ENCODE measurements around the gene XPC. TPM values are rescaled to one million over a fixed set of nuclear protein-coding genes. Genes with fewer than 3 reads are reported as not detected.

Gene XPC
- total RNA-seq, 4 donors from 2014 or later = 14.4 to 47.9 (median 30.0) TPM

- no peak for TF ChIP-seq POLR2A (IDR thresholded peaks at IDR 0.05)
- TF ChIP-seq, protein P1, sequence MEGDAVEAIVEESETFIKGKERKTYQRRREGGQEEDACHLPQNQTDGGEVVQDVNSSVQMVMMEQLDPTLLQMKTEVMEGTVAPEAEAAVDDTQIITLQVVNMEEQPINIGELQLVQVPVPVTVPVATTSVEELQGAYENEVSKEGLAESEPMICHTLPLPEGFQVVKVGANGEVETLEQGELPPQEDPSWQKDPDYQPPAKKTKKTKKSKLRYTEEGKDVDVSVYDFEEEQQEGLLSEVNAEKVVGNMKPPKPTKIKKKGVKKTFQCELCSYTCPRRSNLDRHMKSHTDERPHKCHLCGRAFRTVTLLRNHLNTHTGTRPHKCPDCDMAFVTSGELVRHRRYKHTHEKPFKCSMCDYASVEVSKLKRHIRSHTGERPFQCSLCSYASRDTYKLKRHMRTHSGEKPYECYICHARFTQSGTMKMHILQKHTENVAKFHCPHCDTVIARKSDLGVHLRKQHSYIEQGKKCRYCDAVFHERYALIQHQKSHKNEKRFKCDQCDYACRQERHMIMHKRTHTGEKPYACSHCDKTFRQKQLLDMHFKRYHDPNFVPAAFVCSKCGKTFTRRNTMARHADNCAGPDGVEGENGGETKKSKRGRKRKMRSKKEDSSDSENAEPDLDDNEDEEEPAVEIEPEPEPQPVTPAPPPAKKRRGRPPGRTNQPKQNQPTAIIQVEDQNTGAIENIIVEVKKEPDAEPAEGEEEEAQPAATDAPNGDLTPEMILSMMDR (IDR thresholded peaks at IDR 0.05) = no peak
These were observed 28.3 kb downstream of the XPC start for GRCh38 chr3:14150078-14150477.

GRCh38 chr3:14148041-14148985, 30.1 kb downstream of the XPC start:
- TF ChIP-seq POLR2A (IDR thresholded peaks at IDR 0.05) = no peak
- TF ChIP-seq, protein P1 (IDR thresholded peaks at IDR 0.05) = peak in 1 of 6 experiments; percentile 26
- DNase-seq = no peak
- no peak overlapping the region for H3K4me3 ChIP-seq
- H3K27me3 ChIP-seq = no peaks in the 10 kb centered on the region
- peak overlapping the region in 2 of 4 donors; percentile 43 to 88 for H3K27ac ChIP-seq
- H3K36me3 ChIP-seq = peaks cover 6 to 79% (median 9%) of the 10 kb centered on the region in 3 donors
- peaks cover 21 to 43% (median 33%) of the 10 kb centered on the region in 3 donors for H3K4me1 ChIP-seq
- WGBS, 2 donors = 67 to 95% methylated on average over 4 to 9 of the region's 28 CpGs
- intact Hi-C loops (cut with DNase I) = no loop called here
- no peaks in the 10 kb centered on the region for H3K9me3 ChIP-seq

More at GRCh38 chr3:14150078-14150477, 28.3 kb downstream of the XPC start:
- no peaks in the 10 kb centered on the region for H3K9me3 ChIP-seq
- intact Hi-C loops (cut with DNase I) = no loop called here
- peaks cover 6 to 96% (median 9%) of the 10 kb centered on the region in 3 donors for H3K36me3 ChIP-seq
- H3K4me3 ChIP-seq = no peak overlapping the region
- no peak overlapping the region for H3K27ac ChIP-seq
- H3K27me3 ChIP-seq = no peaks in the 10 kb centered on the region
- peaks cover 11 to 25% (median 18%) of the 10 kb centered on the region in 3 donors for H3K4me1 ChIP-seq
- no peak for DNase-seq
- WGBS, 2 donors = 97 to 100% methylated on average over 6 to 9 of the region's 9 CpGs

GRCh38 chr3:14147617-14148016, 30.8 kb downstream of the XPC start:
- no peak for DNase-seq
- Histone ChIP-seq H3K27me3 (no peaks in the 10 kb centered on the region), H3K36me3 (peaks cover 6 to 78% (median 9%) of the 10 kb centered on the region in 3 donors), H3K4me3 (no peak overlapping the region), H3K4me1 (peaks cover 21 to 50% (median 40%) of the 10 kb centered on the region in 3 donors), H3K27ac (peak overlapping the region in 2 of 4 donors; percentile 43 to 88), H3K9me3 (no peaks in the 10 kb centered on the region)
- WGBS, 2 donors = 79 to 87% methylated on average over 12 of the region's 12 CpGs
- TF ChIP-seq, protein P1 (IDR thresholded peaks at IDR 0.05) = no peak
- no peak for TF ChIP-seq POLR2A (IDR thresholded peaks at IDR 0.05)
- intact Hi-C loops (cut with DNase I) = no loop called here

DNA sequence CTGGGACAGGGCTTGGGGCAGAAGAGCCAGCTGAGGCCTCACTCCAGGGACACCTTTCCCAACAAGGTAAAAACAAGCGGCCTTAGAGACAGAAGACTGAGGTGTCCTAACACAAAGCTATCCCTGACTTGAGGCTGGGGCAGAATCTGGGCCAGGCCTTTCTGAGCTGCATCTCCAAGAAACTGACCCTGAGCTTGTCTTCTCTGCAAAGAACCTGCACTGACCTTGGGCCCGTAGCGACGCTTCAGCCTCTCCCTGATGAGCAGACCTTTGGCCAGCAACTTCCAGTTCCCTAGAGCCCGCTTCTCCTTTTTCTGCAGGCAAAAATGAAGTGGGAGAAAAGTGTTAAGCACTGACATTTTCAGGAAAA, 31.4 kb downstream of the XPC start:
- intact Hi-C loops (cut with DNase I) = no loop called here
- 82 to 83% methylated on average over 5 of the region's 5 CpGs for WGBS, 2 donors
- no peak overlapping the region for H3K4me3 ChIP-seq
- no peaks in the 10 kb centered on the region for H3K9me3 ChIP-seq
- DNase-seq = no peak
- peak overlapping the region in 3 of 4 donors; percentile 77 to 93 (median 88) for H3K27ac ChIP-seq
- no peaks in the 10 kb centered on the region for H3K27me3 ChIP-seq
- peaks cover 21 to 55% (median 46%) of the 10 kb centered on the region in 3 donors for H3K4me1 ChIP-seq
- TF ChIP-seq, protein P1 (IDR thresholded peaks at IDR 0.05) = no peak
- TF ChIP-seq POLR2A (IDR thresholded peaks at IDR 0.05) = no peak
- peaks cover 6 to 78% (median 13%) of the 10 kb centered on the region in 3 donors for H3K36me3 ChIP-seq
